K562 (cell line): ENCODE results near the gene FMNL2. TPM values are rescaled to one million over a fixed set of nuclear protein-coding genes. Genes with fewer than 3 reads are reported as not detected.

Experiments used
- ATAC-seq: fragments of 200-7000 bp; cut with Tn5 transposase; 3 replicates; pipeline ENCODE4 v1.9.1; 2020; ENCODE audit warnings: moderate library complexity
- BruUV-seq: library from RNA; stranded (reverse); fragments of 400-500 nt; replicated peaks from 2 replicates; lab custom pipeline; 2021; lab: Mats Ljungman, UMichigan
- CTCF ChIA-PET: fragments of 300-600 bp; formaldehyde crosslinking; extraction: SDS; loops from one replicate; lab custom pipeline; 2021; ENCODE audit warnings: low intra/inter-chr PET ratio; lab: Yijun Ruan, JAX
- POLR2A ChIA-PET: fragments of 300-600, 350-650 bp; sonication (Branson Sonifier 250); formaldehyde crosslinking; extraction: SDS; loops from one replicate; lab custom pipeline; 2021; ENCODE audit warnings: antibody characterized with exemption, inconsistent platforms; lab: Yijun Ruan, JAX
- DNase-seq, 4 experiments: peaks; one replicate each; pipeline versions ENCODE4 v3.0.0 to v3.0.0-alpha.2; 2011 to 2018; ENCODE audit warnings: low spot score in 3 of 4, mixed read lengths in 3 of 4; ENCODE audit errors: extremely low read depth in 1 of 4
- FAIRE-seq: peaks from 2 replicates; lab custom pipeline; 2011; peaks lifted over from hg19 to GRCh38; lab: Jason Lieb, UNC
- H2AFZ ChIP-seq: 2 replicates; pipeline ENCODE4 v1.6.0; 2011; ENCODE audit warnings: low read depth, low read length, control low read depth, inconsistent platforms
- H3K27ac ChIP-seq: fragments of 200-600 bp; 3 replicates; pipeline ENCODE4 v1.8.0; 2011; ENCODE audit warnings: low read depth, mild to moderate bottlenecking, control low read depth, inconsistent platforms, low read length, moderate library complexity, mixed read lengths; ENCODE audit errors: extremely low read depth
- H3K27me3 ChIP-seq, 2 experiments: fragments of 300-600 bp in 1 of 2; 2 replicates in 1 of 2; 3 replicates in 1 of 2; pipeline versions ENCODE4 v1.6.0 to v1.8.0; 2011; ENCODE audit warnings: inconsistent platforms in 2 of 2, low read length in 2 of 2, mild to moderate bottlenecking in 1 of 2, mixed read lengths in 1 of 2, moderate library complexity in 1 of 2; ENCODE audit not compliant: control insufficient read depth in 2 of 2, insufficient read depth in 2 of 2
- H3K36me3 ChIP-seq: fragments of 300-600 bp; 3 replicates; pipeline ENCODE4 v1.8.0; 2011; ENCODE audit warnings: mild to moderate bottlenecking, low read length, inconsistent platforms; ENCODE audit not compliant: control insufficient read depth, insufficient read depth
- H3K4me1 ChIP-seq, 2 experiments: fragments of 200-600 bp in 1 of 2; replicated peaks in 1 of 2; 2 replicates in 1 of 2; 3 replicates in 1 of 2; pipeline versions ENCODE4 v1.5.1 to v1.8.0; 2011; ENCODE audit warnings: inconsistent platforms in 2 of 2, low read length in 2 of 2, mild to moderate bottlenecking in 1 of 2, mixed read lengths in 1 of 2, moderate library complexity in 1 of 2; ENCODE audit not compliant: control insufficient read depth in 2 of 2, insufficient read depth in 2 of 2
- H3K4me2 ChIP-seq: 2 replicates; pipeline ENCODE4 v1.6.1; 2011; ENCODE audit warnings: low read length, control low read depth, inconsistent platforms, mixed read lengths; ENCODE audit not compliant: insufficient read depth
- H3K4me3 ChIP-seq: fragments of 200-600 bp; sonication (generic), shearing (Covaris generic); 2 replicates; pipeline ENCODE4 v1.5.1; 2016; ENCODE audit warnings: control low read depth, inconsistent platforms
- H3K79me2 ChIP-seq: fragments of 200-600 bp; 3 replicates; pipeline ENCODE4 v1.8.0; 2011; ENCODE audit warnings: low read length, inconsistent platforms; ENCODE audit not compliant: control insufficient read depth, insufficient read depth
- H3K9ac ChIP-seq, 2 experiments: 2 replicates each; pipeline versions ENCODE4 v1.6.0 to v1.6.1; 2011; ENCODE audit warnings: low read depth in 2 of 2, low read length in 2 of 2, control low read depth in 1 of 2, inconsistent platforms in 1 of 2, mild to moderate bottlenecking in 1 of 2, mixed read lengths in 1 of 2; ENCODE audit not compliant: insufficient read depth in 1 of 2
- H3K9me1 ChIP-seq: one replicate; pipeline ENCODE4 v1.6.0; 2011; ENCODE audit warnings: inconsistent platforms, mild to moderate bottlenecking, low read length, moderate library complexity; ENCODE audit not compliant: control insufficient read depth, insufficient read depth
- H3K9me3 ChIP-seq: replicated peaks from 2 replicates; pipeline ENCODE4 v1.5.1; 2011; ENCODE audit warnings: low read depth, low read length, inconsistent platforms; ENCODE audit not compliant: control insufficient read depth, insufficient read depth
- H4K20me1 ChIP-seq: replicated peaks from 2 replicates; pipeline ENCODE4 v1.6.1; 2011; ENCODE audit warnings: low read length, inconsistent platforms, mixed read lengths; ENCODE audit not compliant: control insufficient read depth, insufficient read depth
- GABPA ChIP-seq: fragments of 200-800 bp; sonication (Bioruptor generic); conservative IDR thresholded peaks from 2 replicates; pipeline ENCODE4 v1.6.1; 2016; ENCODE audit warnings: low read depth, missing genetic modification characterization, missing compliant biosample characterization
- HDAC3 ChIP-seq: fragments of 450-650 bp; IDR thresholded peaks from 2 replicates; pipeline ENCODE4 v1.6.1; 2018; ENCODE audit warnings: borderline replicate concordance, mild to moderate bottlenecking, moderate library complexity; ENCODE audit not compliant: partially characterized antibody
- HNRNPL ChIP-seq: fragments of 200-400 bp; formaldehyde crosslinking; IDR thresholded peaks from 2 replicates; pipeline ENCODE4 v1.6.1; 2017; ENCODE audit warnings: low read depth, mild to moderate bottlenecking, low read length
- SRF ChIP-seq, 2 experiments: fragments of 250-450, 450-650 bp in 1 of 2; sonication (Bioruptor Pico) in 1 of 2; sonication (generic) in 1 of 2; formaldehyde crosslinking; IDR thresholded peaks; 2 replicates each; pipeline versions ENCODE4 v1.5.0 to v1.5.1; 2020 to 2022; ENCODE audit warnings: mild to moderate bottlenecking in 1 of 2, missing genetic modification reagents in 1 of 2
- TSC22D4 ChIP-seq: fragments of 450-650 bp; IDR thresholded peaks from 2 replicates; pipeline ENCODE4 v1.6.1; 2016; ENCODE audit warnings: missing genetic modification characterization, missing biosample characterization, control low read depth
- ZFPM2 ChIP-seq: fragments of 250-450 bp; sonication (Bioruptor Pico); IDR thresholded peaks from 2 replicates; pipeline ENCODE4 v1.5.1; 2022; ENCODE audit warnings: mild to moderate bottlenecking
- ZFX ChIP-seq: sonication (generic); formaldehyde crosslinking; IDR thresholded peaks from 2 replicates; pipeline ENCODE4 v1.8.0; 2022; ENCODE audit warnings: mild to moderate bottlenecking, missing genetic modification reagents, moderate library complexity
- ZNF12 ChIP-seq: sonication (generic); formaldehyde crosslinking; IDR thresholded peaks from 2 replicates; pipeline ENCODE4 v1.4.0; 2020; ENCODE audit warnings: mild to moderate bottlenecking, missing genetic modification reagents
- ZNF76 ChIP-seq: fragments of 250-450 bp; sonication (Bioruptor Pico); IDR thresholded peaks from 2 replicates; pipeline ENCODE4 v1.4.0; 2020; ENCODE audit warnings: mild to moderate bottlenecking, moderate library complexity, borderline replicate concordance
- WGBS: fragments of 100-300 bp; shearing (Covaris generic); methylation state at CpG from one replicate; pipeline ENCODE4 v1.1.6; 2016; ENCODE audit warnings: low coverage, mixed read lengths; ENCODE audit not compliant: insufficient coverage; ENCODE audit errors: missing lambda C conversion rate; 5-methylcytosine and 5-hydroxymethylcytosine counted together
- in situ Hi-C: fragments of 300-500 bp; cut with MboI; formaldehyde crosslinking; loops from 4 replicates; pipeline ENCODE4 v1.15.0; 2018; ENCODE audit warnings: inconsistent platforms, mixed read lengths
- intact Hi-C: fragments of 100-400 bp; cut with micrococcal nuclease; formaldehyde crosslinking; loops from 2 replicates; pipeline ENCODE4 v1.14.2; 2022
- polyA plus RNA-seq, 8 experiments: library from polyadenylated mRNA; depleted of rRNA in 4 of 8; stranded (reverse) in 5 of 8; unstranded in 3 of 8; fragments of >200 nt; fragmentation: Nextera tagmentation in 2 of 8; fragmentation: Illumina TruSeq in 1 of 8; extraction: Ambion mirVana in 2 of 8; extraction: Trizol in 1 of 8; gene quantifications; 2 replicates each; pipeline versions ENCODE4 v1.2.1 to v1.2.3, GENCODE V29; 2011 to 2014; ENCODE audit warnings: inconsistent platforms in 1 of 8, missing spikeins in 1 of 8
- total RNA-seq, 7 experiments: library from RNA; depleted of rRNA in 6 of 7; stranded (reverse); fragments of >200 nt in 6 of 7; fragmentation: Illumina TruSeq in 2 of 7; extraction: Trizol in 2 of 7; gene quantifications; 2 replicates each; pipeline versions ENCODE4 v1.2.1 to v1.2.3, GENCODE V29; 2011 to 2021; ENCODE audit warnings: low replicate concordance in 1 of 7
- TF ChIP-seq, protein P1 (sequence below): fragments of 450-650 bp; IDR thresholded peaks from 2 replicates; pipeline ENCODE4 v1.6.1; 2017; ENCODE audit warnings: antibody characterized with exemption, mild to moderate bottlenecking
- TF ChIP-seq, protein P2 (sequence below): fragments of 250-450 bp; sonication (Bioruptor Pico); IDR thresholded peaks from 2 replicates; pipeline ENCODE4 v1.4.0; 2020; ENCODE audit warnings: mild to moderate bottlenecking
- TF ChIP-seq, protein P3 (sequence below): sonication (generic); formaldehyde crosslinking; IDR thresholded peaks from 2 replicates; pipeline ENCODE4 v1.8.0; 2022; ENCODE audit warnings: mild to moderate bottlenecking, low read depth, missing genetic modification reagents
- TF ChIP-seq, protein P4 (sequence below): sonication (generic); IDR thresholded peaks from 2 replicates; pipeline ENCODE4 v1.6.1; 2016

FMNL2 gene
- total and polyA plus RNA-seq, 9 of the 15 experiments (the other 6 are each of a cell fraction or from before 2014, with no cell fraction given), result 0.15 to 0.49 (median 0.24) TPM; not detected in 1

DNA sequence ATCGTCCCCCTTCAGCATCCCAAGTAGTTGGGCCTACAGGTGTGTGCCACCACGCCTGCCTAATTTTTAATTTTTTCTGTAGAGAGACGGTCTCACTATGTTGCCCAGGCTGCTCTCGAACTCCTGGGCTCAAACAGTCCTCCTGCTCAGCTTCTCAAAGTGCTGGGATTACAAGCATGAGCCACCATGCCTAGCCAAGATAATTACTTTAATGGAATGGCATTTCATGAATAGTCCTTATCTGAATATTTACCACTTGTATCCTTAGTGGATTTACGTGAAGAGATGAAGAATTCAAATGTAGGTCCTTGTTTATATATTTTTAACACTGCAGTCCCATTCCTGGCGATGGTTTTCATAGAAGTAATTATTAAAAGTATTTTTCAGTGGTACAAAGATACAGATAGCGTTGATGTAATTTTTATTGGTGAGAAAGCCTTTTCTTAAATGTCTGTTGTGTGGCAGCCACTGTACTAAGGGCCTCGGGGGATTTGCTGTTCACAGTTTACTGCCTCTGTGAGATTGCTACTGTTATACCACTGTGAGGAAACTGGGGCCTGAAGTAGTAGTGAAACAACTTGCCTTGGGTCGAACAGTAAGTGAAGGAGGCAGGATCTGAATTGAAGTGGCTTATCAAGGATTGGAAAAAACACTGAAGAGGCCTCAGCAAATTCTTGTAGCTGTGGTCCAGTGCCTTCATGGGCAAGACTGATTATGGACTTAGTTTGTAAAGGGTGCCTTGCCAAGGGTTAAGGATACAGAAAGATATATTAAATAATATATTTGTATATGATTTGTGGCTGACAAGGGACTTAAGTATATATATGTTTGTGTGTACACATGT is 231.1 kb downstream of the FMNL2 start:
- Histone ChIP-seq H3K79me2 (no peaks in the 10 kb centered on the region), H3K9ac (no peak overlapping the region), H3K9me1 (no peaks in the 10 kb centered on the region), H4K20me1 (no peaks in the 10 kb centered on the region), H2AFZ (no peak overlapping the region), H3K4me2 (no peak overlapping the region), H3K4me1 (no peaks in the 10 kb centered on the region), H3K27me3 (peaks cover 3% of the 10 kb centered on the region in 2 experiments; a peak in 2 of 5 replicates), H3K27ac (no peak overlapping the region), H3K4me3 (no peak overlapping the region), H3K9me3 (no peaks in the 10 kb centered on the region), H3K36me3 (no peaks in the 10 kb centered on the region)
- in situ Hi-C loops (loop anchor here (10.0 kb wide), 1 partner anchor 381 kb away; no protein-coding TSS in a partner anchor), intact Hi-C loops (loop anchor here (5.0 kb wide), 2 partner anchors 374 to 524 kb away; no protein-coding TSS in a partner anchor)
- no TSS peak for BruUV-seq
- DNase-seq (no peak), FAIRE-seq (no peak), ATAC-seq (no peak)
- CTCF ChIA-PET, result no interaction called here
- POLR2A ChIA-PET, result interaction anchor here (1.0 to 1.4 kb wide), 2 partner anchors 11 to 18 kb away, joined by 3 read pairs; no protein-coding TSS in a partner anchor
- 0% methylated on average over 9 of the region's 9 CpGs for WGBS
- no peak for TF ChIP-seq TSC22D4 (tag)
- TF ChIP-seq, protein P1, sequence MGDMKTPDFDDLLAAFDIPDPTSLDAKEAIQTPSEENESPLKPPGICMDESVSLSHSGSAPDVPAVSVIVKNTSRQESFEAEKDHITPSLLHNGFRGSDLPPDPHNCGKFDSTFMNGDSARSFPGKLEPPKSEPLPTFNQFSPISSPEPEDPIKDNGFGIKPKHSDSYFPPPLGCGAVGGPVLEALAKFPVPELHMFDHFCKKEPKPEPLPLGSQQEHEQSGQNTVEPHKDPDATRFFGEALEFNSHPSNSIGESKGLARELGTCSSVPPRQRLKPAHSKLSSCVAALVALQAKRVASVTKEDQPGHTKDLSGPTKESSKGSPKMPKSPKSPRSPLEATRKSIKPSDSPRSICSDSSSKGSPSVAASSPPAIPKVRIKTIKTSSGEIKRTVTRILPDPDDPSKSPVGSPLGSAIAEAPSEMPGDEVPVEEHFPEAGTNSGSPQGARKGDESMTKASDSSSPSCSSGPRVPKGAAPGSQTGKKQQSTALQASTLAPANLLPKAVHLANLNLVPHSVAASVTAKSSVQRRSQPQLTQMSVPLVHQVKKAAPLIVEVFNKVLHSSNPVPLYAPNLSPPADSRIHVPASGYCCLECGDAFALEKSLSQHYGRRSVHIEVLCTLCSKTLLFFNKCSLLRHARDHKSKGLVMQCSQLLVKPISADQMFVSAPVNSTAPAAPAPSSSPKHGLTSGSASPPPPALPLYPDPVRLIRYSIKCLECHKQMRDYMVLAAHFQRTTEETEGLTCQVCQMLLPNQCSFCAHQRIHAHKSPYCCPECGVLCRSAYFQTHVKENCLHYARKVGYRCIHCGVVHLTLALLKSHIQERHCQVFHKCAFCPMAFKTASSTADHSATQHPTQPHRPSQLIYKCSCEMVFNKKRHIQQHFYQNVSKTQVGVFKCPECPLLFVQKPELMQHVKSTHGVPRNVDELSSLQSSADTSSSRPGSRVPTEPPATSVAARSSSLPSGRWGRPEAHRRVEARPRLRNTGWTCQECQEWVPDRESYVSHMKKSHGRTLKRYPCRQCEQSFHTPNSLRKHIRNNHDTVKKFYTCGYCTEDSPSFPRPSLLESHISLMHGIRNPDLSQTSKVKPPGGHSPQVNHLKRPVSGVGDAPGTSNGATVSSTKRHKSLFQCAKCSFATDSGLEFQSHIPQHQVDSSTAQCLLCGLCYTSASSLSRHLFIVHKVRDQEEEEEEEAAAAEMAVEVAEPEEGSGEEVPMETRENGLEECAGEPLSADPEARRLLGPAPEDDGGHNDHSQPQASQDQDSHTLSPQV, result no peak
- no peak for TF ChIP-seq ZFX (CRISPR knock-in tag)
- TF ChIP-seq, protein P2, sequence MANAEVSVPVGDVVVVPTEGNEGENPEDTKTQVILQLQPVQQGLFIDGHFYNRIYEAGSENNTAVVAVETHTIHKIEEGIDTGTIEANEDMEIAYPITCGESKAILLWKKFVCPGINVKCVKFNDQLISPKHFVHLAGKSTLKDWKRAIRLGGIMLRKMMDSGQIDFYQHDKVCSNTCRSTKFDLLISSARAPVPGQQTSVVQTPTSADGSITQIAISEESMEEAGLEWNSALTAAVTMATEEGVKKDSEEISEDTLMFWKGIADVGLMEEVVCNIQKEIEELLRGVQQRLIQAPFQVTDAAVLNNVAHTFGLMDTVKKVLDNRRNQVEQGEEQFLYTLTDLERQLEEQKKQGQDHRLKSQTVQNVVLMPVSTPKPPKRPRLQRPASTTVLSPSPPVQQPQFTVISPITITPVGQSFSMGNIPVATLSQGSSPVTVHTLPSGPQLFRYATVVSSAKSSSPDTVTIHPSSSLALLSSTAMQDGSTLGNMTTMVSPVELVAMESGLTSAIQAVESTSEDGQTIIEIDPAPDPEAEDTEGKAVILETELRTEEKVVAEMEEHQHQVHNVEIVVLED (CRISPR knock-in tag), result no peak
- TF ChIP-seq HDAC3, result no peak
- TF ChIP-seq, protein P3, sequence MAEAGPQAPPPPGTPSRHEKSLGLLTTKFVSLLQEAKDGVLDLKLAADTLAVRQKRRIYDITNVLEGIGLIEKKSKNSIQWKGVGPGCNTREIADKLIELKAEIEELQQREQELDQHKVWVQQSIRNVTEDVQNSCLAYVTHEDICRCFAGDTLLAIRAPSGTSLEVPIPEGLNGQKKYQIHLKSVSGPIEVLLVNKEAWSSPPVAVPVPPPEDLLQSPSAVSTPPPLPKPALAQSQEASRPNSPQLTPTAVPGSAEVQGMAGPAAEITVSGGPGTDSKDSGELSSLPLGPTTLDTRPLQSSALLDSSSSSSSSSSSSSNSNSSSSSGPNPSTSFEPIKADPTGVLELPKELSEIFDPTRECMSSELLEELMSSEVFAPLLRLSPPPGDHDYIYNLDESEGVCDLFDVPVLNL (CRISPR knock-in tag), result no peak
- TF ChIP-seq GABPA (tag), result no peak
- TF ChIP-seq ZNF12, result no peak
- no peak for TF ChIP-seq ZNF76 (CRISPR knock-in tag)
- no peak for TF ChIP-seq HNRNPL
- no peak for TF ChIP-seq ZFPM2
- TF ChIP-seq, protein P4, sequence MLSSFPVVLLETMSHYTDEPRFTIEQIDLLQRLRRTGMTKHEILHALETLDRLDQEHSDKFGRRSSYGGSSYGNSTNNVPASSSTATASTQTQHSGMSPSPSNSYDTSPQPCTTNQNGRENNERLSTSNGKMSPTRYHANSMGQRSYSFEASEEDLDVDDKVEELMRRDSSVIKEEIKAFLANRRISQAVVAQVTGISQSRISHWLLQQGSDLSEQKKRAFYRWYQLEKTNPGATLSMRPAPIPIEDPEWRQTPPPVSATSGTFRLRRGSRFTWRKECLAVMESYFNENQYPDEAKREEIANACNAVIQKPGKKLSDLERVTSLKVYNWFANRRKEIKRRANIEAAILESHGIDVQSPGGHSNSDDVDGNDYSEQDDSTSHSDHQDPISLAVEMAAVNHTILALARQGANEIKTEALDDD, result no peak
- TF ChIP-seq SRF (CRISPR knock-in tag; IDR thresholded peaks at IDR 0.05), result no peak
